Calu3 (cell line): ENCODE data around the gene B4GALNT3. TPM values are rescaled to one million over a fixed set of nuclear protein-coding genes. Genes with fewer than 3 reads are reported as not detected.

Experiments
- BruUV-seq: library from RNA; stranded (reverse); fragments of 400-500 nt; replicated peaks from 2 replicates; lab custom pipeline; 2021; lab: Mats Ljungman, UMichigan
- CTCF ChIA-PET: fragments of 300-600 bp; sonication (Branson Sonifier 250); formaldehyde crosslinking; loops from one replicate; lab custom pipeline; 2022; ENCODE audit warnings: antibody characterized with exemption; lab: Charles Lee
- DNase-seq: peaks from one replicate; pipeline ENCODE4 v3.0.0; 2022
- H3K27ac Mint-ChIP-seq: one replicate; pipeline ENCODE4 v1.8.0; 2022; ENCODE audit warnings: mixed read lengths; ENCODE audit not compliant: unreplicated experiment
- H3K27me3 Mint-ChIP-seq: one replicate; pipeline ENCODE4 v1.8.0; 2022; ENCODE audit warnings: mixed read lengths; ENCODE audit not compliant: unreplicated experiment
- H3K36me3 Mint-ChIP-seq: one replicate; pipeline ENCODE4 v1.8.0; 2022; ENCODE audit warnings: mild to moderate bottlenecking, moderate library complexity, mixed read lengths; ENCODE audit not compliant: insufficient read depth, unreplicated experiment
- H3K4me1 Mint-ChIP-seq: one replicate; pipeline ENCODE4 v1.8.0; 2022; ENCODE audit warnings: mild to moderate bottlenecking, low read depth, mixed read lengths; ENCODE audit not compliant: unreplicated experiment
- H3K4me3 Mint-ChIP-seq: one replicate; pipeline ENCODE4 v1.8.0; 2022; ENCODE audit warnings: mild to moderate bottlenecking, low read depth, moderate library complexity, mixed read lengths; ENCODE audit not compliant: unreplicated experiment
- H3K9me3 Mint-ChIP-seq: one replicate; pipeline ENCODE4 v1.8.0; 2022; ENCODE audit warnings: low read depth, mixed read lengths; ENCODE audit not compliant: unreplicated experiment
- intact Hi-C: fragments of 100-400 bp; cut with micrococcal nuclease; formaldehyde crosslinking; loops from one replicate; pipeline ENCODE4 v1.10.0; 2022; ENCODE audit not compliant: unreplicated experiment
- total RNA-seq: library from RNA; stranded (reverse); gene quantifications from 2 replicates; pipeline ENCODE4 v1.2.3, GENCODE V29; 2022
- TF ChIP-seq, protein P1 (sequence below): fragments of 200-600 bp; IDR thresholded peaks from one replicate; pipeline ENCODE4 v1.8.0; 2022; ENCODE audit warnings: antibody characterized with exemption; ENCODE audit not compliant: unreplicated experiment

The B4GALNT3 gene
- total RNA-seq, 1 experiment from 2014 or later, result 19.3 TPM

DNA sequence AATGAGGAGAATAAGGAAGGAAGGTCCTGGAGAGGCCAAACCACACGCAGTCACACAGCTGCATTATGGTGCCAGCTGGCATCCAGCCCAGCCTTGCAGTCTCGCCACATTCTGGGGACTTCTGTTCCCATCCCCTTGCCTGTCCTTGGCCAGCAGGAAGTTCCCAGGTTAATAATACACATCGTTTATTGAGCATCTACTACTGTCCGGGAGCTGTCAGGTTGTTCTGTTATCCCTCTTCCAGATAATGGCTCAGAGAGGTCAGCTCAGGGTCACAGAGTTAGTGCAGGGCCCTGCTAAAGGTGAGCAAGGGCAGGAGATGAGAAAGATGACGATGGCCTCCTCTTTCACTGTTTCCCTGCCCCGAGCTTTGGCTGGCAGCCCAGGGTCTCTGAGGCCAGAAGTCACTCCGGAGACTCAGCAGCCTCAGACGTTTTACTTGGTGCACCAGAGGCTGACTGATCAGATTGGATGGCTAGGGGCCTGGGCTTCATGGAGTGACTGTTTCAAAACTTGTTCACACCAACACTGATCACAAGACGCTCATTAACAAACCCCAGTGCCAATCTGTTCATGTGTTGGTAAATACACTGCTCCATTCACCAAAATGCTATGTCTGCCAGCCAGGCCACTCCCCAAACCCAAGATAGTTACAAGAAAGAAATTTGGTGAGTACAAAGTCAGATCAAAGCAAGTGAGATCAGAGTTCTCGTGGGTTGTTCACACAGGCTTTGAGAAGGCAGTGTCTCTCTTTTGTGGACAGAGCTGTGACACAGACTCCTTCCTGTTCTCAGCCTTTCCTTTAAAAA lies 79.2 kb downstream of the B4GALNT3 start:
- CTCF ChIA-PET, result interaction anchor here (0.7 to 2.7 kb wide), 11 partner anchors 8 to 85 kb away, joined by 3 to 37 read pairs (median 4); no protein-coding TSS in a partner anchor
- Mint-ChIP-seq H3K27me3 (peaks cover 2% of the 10 kb centered on the region), H3K4me3 (no peak overlapping the region), H3K9me3 (no peaks in the 10 kb centered on the region), H3K27ac (peak overlapping the region; percentile 95), H3K36me3 (peaks cover 22% of the 10 kb centered on the region), H3K4me1 (peaks cover 36% of the 10 kb centered on the region)
- intact Hi-C loops, result loop anchor here (2.0 to 5.0 kb wide), 3 partner anchors 28 to 76 kb away; no protein-coding TSS in a partner anchor
- TF ChIP-seq, protein P1, sequence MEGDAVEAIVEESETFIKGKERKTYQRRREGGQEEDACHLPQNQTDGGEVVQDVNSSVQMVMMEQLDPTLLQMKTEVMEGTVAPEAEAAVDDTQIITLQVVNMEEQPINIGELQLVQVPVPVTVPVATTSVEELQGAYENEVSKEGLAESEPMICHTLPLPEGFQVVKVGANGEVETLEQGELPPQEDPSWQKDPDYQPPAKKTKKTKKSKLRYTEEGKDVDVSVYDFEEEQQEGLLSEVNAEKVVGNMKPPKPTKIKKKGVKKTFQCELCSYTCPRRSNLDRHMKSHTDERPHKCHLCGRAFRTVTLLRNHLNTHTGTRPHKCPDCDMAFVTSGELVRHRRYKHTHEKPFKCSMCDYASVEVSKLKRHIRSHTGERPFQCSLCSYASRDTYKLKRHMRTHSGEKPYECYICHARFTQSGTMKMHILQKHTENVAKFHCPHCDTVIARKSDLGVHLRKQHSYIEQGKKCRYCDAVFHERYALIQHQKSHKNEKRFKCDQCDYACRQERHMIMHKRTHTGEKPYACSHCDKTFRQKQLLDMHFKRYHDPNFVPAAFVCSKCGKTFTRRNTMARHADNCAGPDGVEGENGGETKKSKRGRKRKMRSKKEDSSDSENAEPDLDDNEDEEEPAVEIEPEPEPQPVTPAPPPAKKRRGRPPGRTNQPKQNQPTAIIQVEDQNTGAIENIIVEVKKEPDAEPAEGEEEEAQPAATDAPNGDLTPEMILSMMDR, result no peak
- DNase-seq, result peak; percentile 90
- BruUV-seq, result no TSS peak

DNA sequence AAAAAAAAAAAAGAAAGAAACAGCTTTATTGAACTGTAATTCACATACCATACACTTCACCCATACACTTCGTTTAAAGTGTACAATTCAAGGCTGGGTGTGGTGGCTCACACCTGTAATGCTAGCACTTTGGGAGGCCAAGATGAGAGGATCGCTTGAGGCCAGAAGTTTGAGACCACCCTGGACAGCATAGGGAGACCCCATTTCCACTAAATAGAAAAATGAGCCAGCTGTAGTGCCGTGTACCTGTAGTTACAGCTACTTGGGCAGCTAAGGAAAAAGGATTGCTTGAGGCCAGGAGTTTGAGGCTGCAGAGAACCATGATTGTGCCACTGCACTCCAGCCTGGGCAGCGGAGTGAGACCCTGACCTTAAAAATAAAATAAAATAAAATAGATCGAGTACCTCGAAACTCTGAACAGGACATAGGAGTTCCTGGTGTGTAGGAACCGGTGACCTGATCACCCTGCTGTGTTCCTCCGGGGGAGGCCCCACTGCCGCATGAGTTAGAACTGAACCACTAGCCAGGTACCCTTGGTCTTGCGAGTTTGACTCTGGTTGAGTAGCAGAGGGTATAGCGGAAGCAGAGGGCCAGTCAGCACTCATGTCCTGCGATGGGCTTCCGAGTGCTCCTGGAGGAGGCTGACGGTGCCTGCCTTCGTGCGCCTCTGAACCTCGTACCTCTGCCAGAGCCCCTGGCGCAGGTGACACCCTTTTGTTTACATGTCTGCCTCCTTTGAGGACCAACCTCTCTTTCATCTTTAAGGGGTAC lies 80.0 kb downstream of the B4GALNT3 start:
- DNase-seq, result no peak
- intact Hi-C loops, result loop anchor here (2.0 to 5.0 kb wide), 3 partner anchors 29 to 77 kb away; no protein-coding TSS in a partner anchor
- H3K27me3 Mint-ChIP-seq, result peaks cover 10% of the 10 kb centered on the region
- H3K4me1 Mint-ChIP-seq, result peaks cover 36% of the 10 kb centered on the region
- TF ChIP-seq, protein P1, result no peak
- BruUV-seq, result no TSS peak
- H3K27ac Mint-ChIP-seq, result peak overlapping the region; percentile 95
- no peak overlapping the region for H3K4me3 Mint-ChIP-seq
- CTCF ChIA-PET, result interaction anchor here (0.7 to 2.7 kb wide), 9 partner anchors 7 to 89 kb away, joined by 3 to 37 read pairs (median 3); no protein-coding TSS in a partner anchor
- H3K36me3 Mint-ChIP-seq, result peaks cover 18% of the 10 kb centered on the region
- no peaks in the 10 kb centered on the region for H3K9me3 Mint-ChIP-seq

DNA sequence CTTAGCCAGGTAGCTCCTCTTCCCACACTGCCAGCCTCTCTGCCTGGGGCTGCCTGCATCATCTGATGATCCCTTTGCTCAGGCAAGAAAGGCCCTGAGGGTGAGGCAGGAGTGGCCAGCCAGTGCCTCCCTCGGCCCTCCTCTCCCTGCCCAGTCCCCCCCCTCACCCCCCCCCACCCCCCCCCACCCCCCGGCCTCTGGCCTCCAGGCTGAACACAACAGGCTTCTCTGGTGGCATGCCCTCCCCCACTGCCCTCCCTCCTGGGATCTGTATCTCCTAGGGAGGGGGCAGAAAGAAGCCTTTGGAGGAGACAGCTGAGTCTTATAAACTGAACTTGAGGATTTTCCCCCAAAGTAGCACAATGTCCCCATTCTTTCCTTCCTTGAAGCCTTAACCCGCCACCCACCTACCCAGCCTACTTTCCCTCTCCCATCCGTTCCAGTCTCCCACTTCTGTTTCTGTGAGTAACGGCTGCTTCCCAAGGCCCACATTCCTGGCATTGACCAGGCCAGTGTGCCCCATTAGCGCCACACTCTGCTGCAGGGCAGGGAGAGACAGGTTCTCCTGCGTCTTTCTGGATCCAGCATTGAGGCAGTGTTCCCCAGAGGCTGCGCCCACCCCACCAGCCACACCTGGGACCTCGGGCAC lies 82.1 kb downstream of the B4GALNT3 start:
- intact Hi-C loops, result no loop called here
- CTCF ChIA-PET, result no interaction called here
- Mint-ChIP-seq H3K27me3 (peaks cover 28% of the 10 kb centered on the region), H3K36me3 (peaks cover 18% of the 10 kb centered on the region), H3K27ac (peak overlapping the region; percentile 66), H3K4me1 (peaks cover 44% of the 10 kb centered on the region), H3K9me3 (no peaks in the 10 kb centered on the region), H3K4me3 (no peak overlapping the region)
- DNase-seq, result no peak
- no TSS peak for BruUV-seq
- TF ChIP-seq, protein P1, result no peak
